ENCODE data around the gene C17orf67. TPM values are rescaled to one million over a fixed set of nuclear protein-coding genes. Genes with fewer than 3 reads are reported as not detected.

C17orf67 gene
- total and polyA plus RNA-seq, 2 experiments from 2014 or later = 1.0 to 3.7 TPM

GRCh38 chr17:56756536-56756935, 77.2 kb downstream of the C17orf67 start:
- no peaks in the 10 kb centered on the region for H3K36me3 ChIP-seq (ENCODE audit: insufficient read depth)
- DNase-seq (ENCODE audit: low spot score) (no peak), ATAC-seq (no peak)
- Mint-ChIP-seq H3K4me1 (peaks cover 6% of the 10 kb centered on the region), H3K27me3 (ENCODE audit: insufficient read depth, low read depth, poor library complexity) (peaks cover 7% of the 10 kb centered on the region), H3K9me3 (no peaks in the 10 kb centered on the region; the same call in 2 of the 3 replicates), H3K36me3 (ENCODE audit: low read depth) (no peaks in the 10 kb centered on the region), H3K27ac (no peak overlapping the region), H3K4me3 (no peak overlapping the region)
- no peaks in the 10 kb centered on the region for H4K20me1 ChIP-seq (replicated peaks; ENCODE audit: insufficient read depth)
- H3K27me3 ChIP-seq (ENCODE audit: insufficient read depth) = no peaks in the 10 kb centered on the region
- H3K4me3 ChIP-seq = no peak overlapping the region
- no peaks in the 10 kb centered on the region for H3F3A ChIP-seq (replicated peaks; ENCODE audit: low read depth)
- TF ChIP-seq, protein P1, sequence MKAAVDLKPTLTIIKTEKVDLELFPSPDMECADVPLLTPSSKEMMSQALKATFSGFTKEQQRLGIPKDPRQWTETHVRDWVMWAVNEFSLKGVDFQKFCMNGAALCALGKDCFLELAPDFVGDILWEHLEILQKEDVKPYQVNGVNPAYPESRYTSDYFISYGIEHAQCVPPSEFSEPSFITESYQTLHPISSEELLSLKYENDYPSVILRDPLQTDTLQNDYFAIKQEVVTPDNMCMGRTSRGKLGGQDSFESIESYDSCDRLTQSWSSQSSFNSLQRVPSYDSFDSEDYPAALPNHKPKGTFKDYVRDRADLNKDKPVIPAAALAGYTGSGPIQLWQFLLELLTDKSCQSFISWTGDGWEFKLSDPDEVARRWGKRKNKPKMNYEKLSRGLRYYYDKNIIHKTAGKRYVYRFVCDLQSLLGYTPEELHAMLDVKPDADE (IDR thresholded peaks at IDR 0.05) = no peak
- TF ChIP-seq ZNF114 (CRISPR knock-in tag; IDR thresholded peaks at IDR 0.05) (no peak), EZH2 (IDR thresholded peaks at IDR 0.05; ENCODE audit: low read depth, unreplicated experiment) (no peak), NANOG (IDR thresholded peaks at IDR 0.05; ENCODE audit: borderline replicate concordance) (no peak), STAT1 (IDR thresholded peaks at IDR 0.05; ENCODE audit: unreplicated experiment) (no peak), JUNB (IDR thresholded peaks at IDR 0.05; ENCODE audit: unreplicated experiment) (no peak), ZNF462 (CRISPR knock-in tag; IDR thresholded peaks at IDR 0.05) (no peak), ZNF331 (CRISPR knock-in tag; IDR thresholded peaks at IDR 0.05; ENCODE audit: low read depth) (no peak)
- TF ChIP-seq, protein P2, sequence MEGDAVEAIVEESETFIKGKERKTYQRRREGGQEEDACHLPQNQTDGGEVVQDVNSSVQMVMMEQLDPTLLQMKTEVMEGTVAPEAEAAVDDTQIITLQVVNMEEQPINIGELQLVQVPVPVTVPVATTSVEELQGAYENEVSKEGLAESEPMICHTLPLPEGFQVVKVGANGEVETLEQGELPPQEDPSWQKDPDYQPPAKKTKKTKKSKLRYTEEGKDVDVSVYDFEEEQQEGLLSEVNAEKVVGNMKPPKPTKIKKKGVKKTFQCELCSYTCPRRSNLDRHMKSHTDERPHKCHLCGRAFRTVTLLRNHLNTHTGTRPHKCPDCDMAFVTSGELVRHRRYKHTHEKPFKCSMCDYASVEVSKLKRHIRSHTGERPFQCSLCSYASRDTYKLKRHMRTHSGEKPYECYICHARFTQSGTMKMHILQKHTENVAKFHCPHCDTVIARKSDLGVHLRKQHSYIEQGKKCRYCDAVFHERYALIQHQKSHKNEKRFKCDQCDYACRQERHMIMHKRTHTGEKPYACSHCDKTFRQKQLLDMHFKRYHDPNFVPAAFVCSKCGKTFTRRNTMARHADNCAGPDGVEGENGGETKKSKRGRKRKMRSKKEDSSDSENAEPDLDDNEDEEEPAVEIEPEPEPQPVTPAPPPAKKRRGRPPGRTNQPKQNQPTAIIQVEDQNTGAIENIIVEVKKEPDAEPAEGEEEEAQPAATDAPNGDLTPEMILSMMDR (conservative IDR thresholded peaks at IDR 0.05; ENCODE audit: low read depth in 2 of 2) = no peak
- H3K9me2 ChIP-seq (ENCODE audit: insufficient read depth) = no peaks in the 10 kb centered on the region
- no peak overlapping the region for H2AFZ ChIP-seq
- no peak overlapping the region for H3K4me2 ChIP-seq
- no peak overlapping the region for H3K27ac ChIP-seq (ENCODE audit: low read depth)
- no peaks in the 10 kb centered on the region for H3K79me2 ChIP-seq (replicated peaks; ENCODE audit: insufficient read depth)
- H3K4me1 ChIP-seq (ENCODE audit: insufficient read depth) = peaks cover 3% of the 10 kb centered on the region; the same call in 1 of the 2 replicates

Measured in GM23338 (cell line).